CD4-positive, alpha-beta T cell treated with Interleukin-4 for 4 hours (primary cell): Measurements from ENCODE around the gene TAF11L4.
"Not testable (repeated sequence)": the region's sequence is repeated elsewhere in the genome, so short reads cannot be mapped to it uniquely, and the experiment has no call there.

ENCODE experiments used
- DNase-seq: peaks from one replicate; pipeline ENCODE4 v3.0.0-alpha.2; 2020

Gene TAF11L4

DNA sequence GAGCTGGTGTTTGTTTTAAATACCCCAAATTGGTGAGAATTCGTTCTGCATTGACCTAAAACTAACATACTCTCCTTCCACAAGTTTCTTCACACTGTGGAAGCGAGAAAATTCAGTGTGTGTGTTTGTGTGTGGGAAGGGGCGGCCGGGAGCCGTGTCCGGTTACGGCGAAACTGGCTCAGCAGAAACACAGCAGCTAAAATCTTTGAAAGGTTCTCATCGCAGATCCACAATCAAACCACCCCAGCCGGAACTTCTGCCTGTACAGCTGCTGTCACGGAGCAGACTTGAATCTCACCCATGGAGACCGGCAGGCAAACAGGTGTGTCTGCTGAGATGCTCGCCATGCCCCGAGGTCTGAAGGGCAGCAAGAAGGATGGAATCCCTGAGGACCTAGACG lies at the start of gene TAF11L4:
TSS of gene TAF11L4 (plus strand) at position 301 of the 400 bp plus-strand sequence.
- not testable (repeated sequence) for DNase-seq

DNA sequence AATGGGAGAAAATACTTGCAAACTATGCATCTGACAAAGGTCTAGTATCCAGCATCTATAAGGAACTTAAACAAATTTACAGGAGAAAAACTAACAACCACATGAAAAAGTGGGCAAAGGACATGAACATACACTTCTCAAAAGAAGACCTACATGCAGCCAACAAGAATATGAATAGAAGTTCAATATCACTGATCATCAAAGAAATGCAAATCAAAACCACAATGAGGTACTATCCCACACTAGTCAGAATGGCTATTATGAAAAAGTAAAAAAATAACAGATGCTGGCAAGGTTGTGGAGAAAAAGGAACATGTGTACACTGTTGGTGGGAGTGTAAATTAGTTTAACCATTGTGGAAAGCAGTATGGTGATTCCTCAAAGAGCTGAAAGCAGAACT lies 46.5 kb upstream of the TAF11L4 start:
- not testable (repeated sequence) for DNase-seq

DNA sequence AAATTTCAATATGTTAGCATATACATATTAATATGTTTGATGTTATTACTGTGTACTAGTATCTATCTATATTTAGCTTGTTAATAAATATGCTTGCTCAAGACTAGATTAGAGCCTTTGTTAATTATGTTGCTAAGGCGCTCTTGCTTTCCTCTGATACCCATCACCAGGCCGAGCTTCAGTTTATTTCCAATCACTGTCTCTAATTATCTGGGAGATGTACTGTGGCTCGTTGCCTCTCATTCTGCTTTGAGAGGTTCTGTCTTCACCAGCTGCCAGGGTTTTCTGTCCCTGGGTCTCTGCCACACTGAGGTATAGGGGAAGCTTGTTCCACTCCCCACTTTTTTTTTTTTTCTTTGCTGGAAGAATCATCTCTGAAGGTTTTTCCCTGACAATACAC lies 44.6 kb upstream of the TAF11L4 start:
- no peak for DNase-seq

DNA sequence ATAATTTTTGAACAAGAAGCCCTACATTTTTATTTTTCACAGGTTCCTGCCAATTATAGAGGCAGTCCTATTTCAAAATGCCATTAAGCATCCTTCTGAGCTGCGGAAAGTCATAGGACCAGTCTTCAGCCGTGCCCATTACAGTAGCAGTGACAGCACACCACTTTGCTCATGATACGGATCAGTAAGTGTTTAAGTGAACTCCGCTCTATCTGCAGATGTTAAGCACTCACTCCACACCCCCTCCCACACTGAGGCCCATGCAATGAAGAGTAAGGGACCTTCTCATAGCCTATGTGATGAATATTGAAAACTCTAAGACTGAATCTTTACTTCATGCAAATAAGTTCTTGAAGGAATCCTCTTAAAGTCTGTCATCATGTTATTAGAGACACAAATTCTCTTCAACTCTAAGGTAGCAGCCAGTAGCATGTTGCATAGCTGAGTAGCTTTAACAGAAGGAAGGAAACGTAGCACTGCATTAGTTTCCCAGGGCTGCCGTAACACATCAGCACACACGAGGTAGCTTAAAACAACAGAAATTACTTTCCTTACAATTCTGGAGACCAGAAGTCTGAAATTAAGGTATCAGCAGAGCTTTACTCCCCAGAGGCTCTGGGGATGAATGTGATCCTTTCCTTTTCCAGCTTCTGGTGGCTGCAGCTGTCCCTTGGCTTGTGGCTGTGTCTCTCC lies 43.9 kb upstream of the TAF11L4 start:
- DNase-seq: no peak

DNA sequence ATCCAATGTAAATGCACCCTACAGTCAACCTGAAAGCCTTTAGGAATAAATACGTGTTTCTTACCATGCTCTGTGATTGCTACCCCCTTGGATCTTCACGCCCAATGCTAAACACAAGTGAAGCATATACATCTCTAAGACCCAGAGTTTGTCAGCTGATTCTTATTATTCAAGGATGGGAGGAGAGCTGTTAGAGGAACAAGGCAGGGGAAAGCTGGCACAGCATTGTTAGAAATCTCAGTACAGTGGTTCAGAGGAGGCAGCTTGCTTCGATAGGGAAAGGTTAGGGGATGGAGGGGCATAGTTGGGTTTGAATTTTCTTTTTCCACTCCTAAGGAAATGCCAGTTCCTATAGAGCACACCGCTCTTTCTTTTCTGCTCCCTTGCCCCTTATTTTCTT lies 40.2 kb upstream of the TAF11L4 start:
- DNase-seq: no peak

DNA sequence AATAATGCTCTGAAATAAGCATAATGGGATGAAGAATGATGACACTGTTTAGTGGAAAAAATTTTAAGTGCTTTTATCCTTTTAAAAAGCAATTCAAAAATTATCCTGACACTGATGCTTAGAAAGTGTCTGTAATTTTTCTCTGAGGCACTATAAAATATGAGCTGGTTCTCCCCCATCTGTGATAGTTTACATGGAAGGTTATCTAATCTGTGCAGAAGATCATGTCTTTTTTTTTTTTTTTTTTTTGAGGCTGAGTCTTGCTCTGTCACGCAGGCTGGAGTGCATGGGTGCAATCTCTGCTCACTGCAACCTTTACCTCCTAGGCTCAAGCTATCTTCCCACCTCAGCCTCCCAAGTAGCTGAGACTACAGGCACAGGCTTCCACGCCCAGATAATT lies 38.8 kb upstream of the TAF11L4 start:
- DNase-seq: no peak

DNA sequence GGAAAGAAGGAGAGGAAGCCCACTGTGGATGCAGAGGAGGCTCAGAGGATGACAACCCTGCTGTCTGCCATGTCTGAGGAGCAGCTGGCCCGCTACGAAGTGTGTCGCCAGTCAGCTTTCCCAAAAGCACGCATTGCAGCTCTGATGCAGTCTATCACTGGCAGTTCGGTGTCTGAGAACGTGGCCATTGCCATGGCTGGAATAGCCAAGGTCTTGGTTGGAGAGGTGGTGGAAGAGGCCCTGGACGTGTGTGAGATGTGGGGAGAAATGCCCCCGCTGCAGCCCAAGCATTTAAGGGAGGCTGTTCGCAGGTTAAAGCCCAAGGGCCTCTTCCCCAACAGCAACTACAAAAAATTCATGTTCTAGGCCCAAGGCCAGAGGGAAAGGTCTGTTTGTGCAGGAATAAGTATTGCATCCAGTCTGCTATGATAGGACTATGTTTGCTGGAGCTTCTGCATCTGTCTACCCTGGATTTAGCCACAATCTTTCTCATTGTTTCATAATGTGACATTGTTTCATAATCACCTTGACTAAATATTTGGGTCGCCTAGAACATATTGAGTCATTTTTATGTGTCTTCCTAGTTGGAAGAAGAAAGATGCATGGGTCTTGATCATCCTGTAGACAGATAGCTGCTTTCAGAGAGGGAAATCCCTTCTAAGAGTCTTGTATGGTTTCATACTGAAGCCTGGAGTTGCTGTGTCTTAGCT lies 35.0 kb upstream of the TAF11L4 start:
- not testable (repeated sequence) for DNase-seq

DNA sequence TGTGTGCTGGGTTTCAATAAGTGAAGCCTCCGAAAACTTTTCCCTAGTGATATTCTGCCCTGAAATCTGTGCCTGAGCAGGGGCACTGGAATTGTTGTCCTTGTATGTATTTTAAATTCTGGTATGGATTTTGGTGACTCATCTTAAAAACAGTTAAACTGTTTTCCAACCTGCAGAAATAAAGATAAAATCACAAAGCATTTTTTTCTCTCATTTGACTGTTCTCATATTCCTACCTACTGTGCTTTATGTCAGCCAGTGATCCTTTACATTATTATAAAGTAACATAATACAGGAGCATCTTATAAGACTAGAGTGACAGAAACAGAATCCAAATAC lies 34.5 kb upstream of the TAF11L4 start:
- no peak for DNase-seq

DNA sequence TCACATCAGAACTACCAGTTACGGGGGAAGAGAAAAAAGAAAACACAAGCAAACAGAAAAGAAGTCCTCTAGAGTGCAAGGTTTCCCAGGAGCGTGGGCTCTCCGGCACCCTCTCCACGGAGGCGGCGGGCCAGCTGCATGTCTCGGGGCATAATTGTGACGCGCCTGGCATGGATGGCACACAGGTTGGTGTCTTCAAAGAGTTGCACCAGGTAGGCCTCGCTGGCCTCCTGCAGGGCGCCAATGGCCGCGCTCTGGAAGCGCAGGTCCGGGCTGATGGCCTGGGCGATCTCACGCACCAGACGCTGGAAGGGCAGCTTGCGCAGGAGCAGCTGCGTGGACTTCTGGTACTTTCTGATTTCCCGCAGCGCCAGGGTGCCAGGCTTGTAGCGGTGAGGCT lies 30.3 kb upstream of the TAF11L4 start:
- DNase-seq: not testable (repeated sequence)

DNA sequence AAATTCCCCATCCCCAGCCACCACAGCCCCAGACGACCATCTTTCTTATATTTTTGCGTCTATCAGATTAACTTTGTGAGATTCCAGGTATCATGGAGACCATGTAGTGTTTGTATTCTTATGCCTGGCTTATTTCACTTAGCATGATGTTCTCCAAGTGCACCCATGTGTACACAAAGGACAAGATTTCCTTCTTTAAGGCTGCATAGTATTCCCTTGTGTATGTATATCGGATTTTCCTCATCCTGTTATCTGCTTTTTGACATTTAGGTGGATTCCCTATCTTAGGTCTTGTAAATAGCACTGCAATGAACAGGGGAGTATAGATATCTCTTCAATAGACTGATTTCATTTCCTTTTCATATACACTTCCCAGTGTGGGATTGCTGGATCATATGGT lies 28.8 kb upstream of the TAF11L4 start:
- no peak for DNase-seq

DNA sequence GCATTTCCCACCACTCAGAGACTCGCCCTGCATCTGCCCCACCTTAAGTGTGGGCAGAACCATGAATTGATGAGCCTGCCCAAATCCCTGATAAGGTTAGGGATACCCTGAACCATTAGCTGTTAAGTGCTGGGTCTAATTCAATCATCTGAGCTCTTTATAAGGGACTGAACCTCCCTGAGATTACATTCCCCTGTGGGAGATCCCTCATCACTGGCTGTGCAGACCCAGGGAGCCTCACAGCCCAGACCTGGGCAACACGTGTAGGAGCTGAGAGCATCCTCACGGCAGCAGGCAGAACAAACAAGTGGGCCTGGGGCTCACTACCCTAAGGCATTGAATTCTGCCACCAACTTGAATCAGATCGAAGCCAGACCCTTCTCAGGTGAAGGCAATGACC lies 24.2 kb upstream of the TAF11L4 start:
- DNase-seq: no peak

DNA sequence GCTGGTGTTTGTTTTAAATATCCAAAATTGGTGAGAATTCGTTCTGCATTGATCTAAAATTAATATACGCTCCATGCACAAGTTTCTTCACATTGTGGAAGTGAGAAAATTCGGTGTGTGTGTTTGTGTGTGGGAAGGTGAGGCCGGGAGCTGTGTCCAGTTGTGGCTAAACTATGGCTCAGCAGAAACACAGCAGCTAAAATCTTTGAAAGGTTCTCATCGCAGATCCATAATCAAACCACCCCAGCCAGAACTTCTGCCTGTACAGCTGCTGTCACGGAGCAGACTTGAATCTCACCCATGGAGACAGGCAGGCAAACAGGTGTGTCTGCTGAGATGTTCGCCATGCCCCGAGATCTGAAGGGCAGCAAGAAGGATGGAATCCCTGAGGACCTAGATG lies 23.7 kb upstream of the TAF11L4 start, which contains the start of gene TAF11L2:
TSS of gene TAF11L2 (plus strand) at position 301 of the 400 bp plus-strand sequence.
- not testable (repeated sequence) for DNase-seq

DNA sequence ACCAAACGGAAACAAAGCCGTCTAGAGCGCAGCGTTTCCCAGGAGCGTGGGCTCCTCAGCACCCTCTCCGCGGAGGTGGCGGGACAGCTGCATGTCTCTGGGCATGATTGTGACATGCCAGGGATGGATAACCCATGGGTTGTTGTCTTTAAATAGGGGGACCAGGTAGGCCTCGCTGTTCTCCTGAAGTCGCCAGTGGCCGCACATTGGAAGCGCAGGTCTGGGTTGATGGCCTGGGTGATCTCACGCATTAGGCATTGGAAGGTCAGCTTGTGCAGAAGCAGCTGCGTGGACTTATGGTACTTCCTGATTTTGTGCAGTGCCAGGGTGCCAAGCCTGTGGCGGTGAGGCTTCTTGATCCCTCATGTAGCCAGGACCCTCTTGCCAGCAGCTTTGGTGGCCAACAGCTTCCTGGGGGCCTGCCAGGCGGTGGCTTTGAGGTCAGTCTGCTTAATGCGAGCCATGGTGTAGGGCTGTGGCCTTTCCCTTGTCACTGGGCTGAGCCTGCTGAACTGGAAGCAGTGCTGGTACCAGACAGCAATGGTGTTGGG lies 9.8 kb upstream of the TAF11L4 start:
- no peak for DNase-seq

DNA sequence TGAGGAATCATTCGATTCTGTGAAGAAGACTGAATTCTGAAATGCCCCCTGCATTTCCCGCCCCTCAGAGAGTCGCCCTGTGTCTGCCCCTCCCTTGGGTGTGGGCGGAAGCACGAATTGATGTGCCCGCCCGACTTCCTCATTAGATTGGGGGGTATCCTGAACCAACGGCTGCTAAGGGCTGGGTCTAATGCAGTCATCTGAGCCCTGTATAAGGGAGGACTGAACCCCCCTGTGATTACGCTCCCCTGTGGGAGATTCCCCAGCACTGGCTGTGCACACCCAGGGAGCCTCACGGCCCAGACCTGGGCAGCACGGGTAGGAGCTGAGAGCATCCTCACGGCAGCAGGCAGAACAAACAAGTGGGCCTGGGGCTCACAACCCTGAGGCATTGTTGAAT lies 4.1 kb upstream of the TAF11L4 start:
- not testable (repeated sequence) for DNase-seq

DNA sequence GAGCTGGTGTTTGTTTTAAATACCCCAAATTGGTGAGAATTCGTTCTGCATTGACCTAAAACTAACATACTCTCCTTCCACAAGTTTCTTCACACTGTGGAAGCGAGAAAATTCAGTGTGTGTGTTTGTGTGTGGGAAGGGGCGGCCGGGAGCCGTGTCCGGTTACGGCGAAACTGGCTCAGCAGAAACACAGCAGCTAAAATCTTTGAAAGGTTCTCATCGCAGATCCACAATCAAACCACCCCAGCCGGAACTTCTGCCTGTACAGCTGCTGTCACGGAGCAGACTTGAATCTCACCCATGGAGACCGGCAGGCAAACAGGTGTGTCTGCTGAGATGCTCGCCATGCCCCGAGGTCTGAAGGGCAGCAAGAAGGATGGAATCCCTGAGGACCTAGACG lies 3.5 kb upstream of the TAF11L4 start, which contains the start of gene TAF11L3:
TSS of gene TAF11L3 (plus strand) at position 301 of the 400 bp plus-strand sequence.
- DNase-seq: not testable (repeated sequence)

DNA sequence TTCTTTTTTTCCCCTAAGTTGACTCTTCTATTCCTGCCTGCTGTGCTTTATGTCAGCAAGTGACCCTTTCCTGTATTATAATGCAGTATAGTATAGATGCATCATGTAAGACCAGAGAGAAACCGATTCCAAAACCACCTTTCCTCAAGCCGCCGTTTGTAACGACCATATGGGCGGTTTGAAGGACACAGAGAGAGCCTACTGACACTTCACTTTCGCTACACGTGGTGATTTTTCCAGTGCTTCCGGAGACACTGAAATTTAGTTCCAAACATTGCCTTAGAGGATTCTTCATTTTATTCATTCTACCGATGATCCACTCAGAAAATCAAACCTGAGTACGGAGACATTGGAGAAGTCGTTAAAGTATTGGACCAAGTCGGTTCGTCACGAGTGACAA lies 2.1 kb upstream of the TAF11L4 start:
- DNase-seq: not testable (repeated sequence)

DNA sequence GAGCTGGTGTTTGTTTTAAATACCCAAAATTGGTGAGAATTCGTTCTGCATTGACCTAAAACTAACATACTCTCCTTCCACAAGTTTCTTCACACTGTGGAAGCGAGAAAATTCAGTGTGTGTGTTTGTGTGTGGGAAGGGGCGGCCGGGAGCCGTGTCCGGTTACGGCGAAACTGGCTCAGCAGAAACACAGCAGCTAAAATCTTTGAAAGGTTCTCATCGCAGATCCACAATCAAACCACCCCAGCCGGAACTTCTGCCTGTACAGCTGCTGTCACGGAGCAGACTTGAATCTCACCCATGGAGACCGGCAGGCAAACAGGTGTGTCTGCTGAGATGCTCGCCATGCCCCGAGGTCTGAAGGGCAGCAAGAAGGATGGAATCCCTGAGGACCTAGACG lies 3.3 kb downstream of the TAF11L4 start, which contains the start of gene TAF11L5:
TSS of gene TAF11L5 (plus strand) at position 301 of the 400 bp plus-strand sequence.
- not testable (repeated sequence) for DNase-seq

DNA sequence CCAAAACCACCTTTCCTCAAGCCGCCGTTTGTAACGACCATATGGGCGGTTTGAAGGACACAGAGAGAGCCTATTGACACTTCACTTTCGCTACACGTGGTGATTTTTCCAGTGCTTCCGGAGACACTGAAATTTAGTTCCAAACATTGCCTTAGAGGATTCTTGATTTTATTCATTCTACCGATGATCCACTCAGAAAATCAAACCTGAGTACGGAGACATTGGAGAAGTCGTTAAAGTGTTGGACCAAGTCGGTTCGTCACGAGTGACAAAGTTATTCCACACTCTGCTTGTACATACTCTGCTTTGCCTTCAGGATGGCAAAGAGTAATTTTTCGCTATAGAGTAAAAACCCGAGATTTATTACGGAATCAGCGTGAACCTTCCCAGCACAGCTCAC lies 4.9 kb downstream of the TAF11L4 start:
- peak; percentile 2 for DNase-seq

DNA sequence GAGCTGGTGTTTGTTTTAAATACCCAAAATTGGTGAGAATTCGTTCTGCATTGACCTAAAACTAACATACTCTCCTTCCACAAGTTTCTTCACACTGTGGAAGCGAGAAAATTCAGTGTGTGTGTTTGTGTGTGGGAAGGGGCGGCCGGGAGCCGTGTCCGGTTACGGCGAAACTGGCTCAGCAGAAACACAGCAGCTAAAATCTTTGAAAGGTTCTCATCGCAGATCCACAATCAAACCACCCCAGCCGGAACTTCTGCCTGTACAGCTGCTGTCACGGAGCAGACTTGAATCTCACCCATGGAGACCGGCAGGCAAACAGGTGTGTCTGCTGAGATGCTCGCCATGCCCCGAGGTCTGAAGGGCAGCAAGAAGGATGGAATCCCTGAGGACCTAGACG lies 6.8 kb downstream of the TAF11L4 start, which contains the start of gene TAF11L6:
TSS of gene TAF11L6 (plus strand) at position 301 of the 400 bp plus-strand sequence.
- DNase-seq: not testable (repeated sequence)
